Fibroblast of lung (primary cell): ENCODE results near the gene PXDN. TPM values are rescaled to one million over a fixed set of nuclear protein-coding genes. Genes with fewer than 3 reads are reported as not detected.
"Not testable (repeated sequence)": the region's sequence is repeated elsewhere in the genome, so short reads cannot be mapped to it uniquely, and the experiment has no call there.

Experiments
- DNase-seq, 2 donors: peaks; one replicate each; pipeline versions ENCODE4 v3.0.0 to v3.0.0-alpha.2; 2010; ENCODE audit warnings: low read depth in 2 of 2
- H2AFZ ChIP-seq: 2 replicates; pipeline ENCODE4 v1.5.1; 2012; ENCODE audit warnings: low read length, control low read depth, inconsistent platforms
- H3K27ac ChIP-seq: 2 replicates; pipeline ENCODE4 v1.5.1; 2011; ENCODE audit warnings: low read length, control low read depth; ENCODE audit not compliant: insufficient read depth
- H3K27me3 ChIP-seq: 2 replicates; pipeline ENCODE4 v1.5.1; 2011; ENCODE audit warnings: mild to moderate bottlenecking, low read length; ENCODE audit not compliant: control insufficient read depth, insufficient read depth
- H3K36me3 ChIP-seq: 2 replicates; pipeline ENCODE4 v1.5.1; 2011; ENCODE audit warnings: low read length; ENCODE audit not compliant: control insufficient read depth, insufficient read depth
- H3K4me1 ChIP-seq: 2 replicates; pipeline ENCODE4 v1.5.1; 2011; ENCODE audit warnings: low read length; ENCODE audit not compliant: control insufficient read depth, insufficient read depth; ENCODE audit errors: extremely low read depth
- H3K4me2 ChIP-seq: 2 replicates; pipeline ENCODE4 v1.5.1; 2011; ENCODE audit warnings: low read length, control low read depth; ENCODE audit not compliant: insufficient read depth; ENCODE audit errors: extremely low read depth
- H3K4me3 ChIP-seq, 4 experiments: fragments of 200-600 bp in 1 of 4; sonication (generic) in 1 of 4; replicated peaks in 1 of 4; 2 replicates each; pipeline ENCODE4 v1.5.1; 2011 to 2016; ENCODE audit warnings: low read length in 4 of 4, low read depth in 3 of 4, mild to moderate bottlenecking in 3 of 4, control low read depth in 2 of 4, inconsistent platforms in 1 of 4, mixed read lengths in 1 of 4; ENCODE audit not compliant: insufficient read depth in 1 of 4; ENCODE audit errors: control extremely low read depth in 1 of 4
- H3K79me2 ChIP-seq: 2 replicates; pipeline ENCODE4 v1.5.1; 2012; ENCODE audit warnings: mild to moderate bottlenecking, low read length, inconsistent platforms; ENCODE audit not compliant: control insufficient read depth, insufficient read depth
- H3K9ac ChIP-seq: 2 replicates; pipeline ENCODE4 v1.5.1; 2011; ENCODE audit warnings: mild to moderate bottlenecking, low read length, control low read depth; ENCODE audit not compliant: insufficient read depth
- H3K9me3 ChIP-seq: 2 replicates; pipeline ENCODE4 v1.5.1; 2012; ENCODE audit warnings: low read depth, low read length; ENCODE audit not compliant: control insufficient read depth, insufficient read depth
- H4K20me1 ChIP-seq: 2 replicates; pipeline ENCODE4 v1.5.1; 2011; ENCODE audit warnings: low read length; ENCODE audit not compliant: control insufficient read depth, insufficient read depth; ENCODE audit errors: extremely low read depth
- CTCF ChIP-seq, 2 donors: IDR thresholded peaks in 1 of 2; conservative IDR thresholded peaks in 1 of 2; 1 replicate in 1 of 2; 2 replicates in 1 of 2; pipeline ENCODE4 v1.5.1; 2011 to 2012; ENCODE audit warnings: low read length in 2 of 2, control low read depth in 1 of 2, inconsistent platforms in 1 of 2, low read depth in 1 of 2, mild to moderate bottlenecking in 1 of 2
- EZH2 ChIP-seq: IDR thresholded peaks from 2 replicates; pipeline ENCODE4 v1.5.1; 2012; ENCODE audit warnings: low read length, control low read depth, mild to moderate bottlenecking; ENCODE audit errors: missing control alignments
- polyA plus RNA-seq, 2 donors: library from polyadenylated mRNA; depleted of rRNA in 1 of 2; stranded (reverse) in 1 of 2; unstranded in 1 of 2; fragments of >200 nt; gene quantifications; 2 replicates each; pipeline ENCODE4 v1.2.1, GENCODE V29; 2011 to 2012; ENCODE audit warnings: missing spikeins in 1 of 2
- total RNA-seq: library from RNA; depleted of rRNA; stranded (reverse); fragments of >200 nt; gene quantifications from 2 replicates; pipeline ENCODE4 v1.2.1, GENCODE V29; 2014

Gene PXDN
- total and polyA plus RNA-seq, 2 donors (not counting 1 experiment from before 2014, with no cell fraction given), result 153 to 298 TPM

- H4K20me1 ChIP-seq, result peaks cover 1% of the 10 kb centered on the region
- no peak overlapping the region for H3K4me2 ChIP-seq
These were observed 8.3 kb downstream of the PXDN start for GRCh38 chr2:1736045-1736444.

GRCh38 chr2:1733298-1733697, 11.0 kb downstream of the PXDN start:
- not testable (repeated sequence) for H3K9me3 ChIP-seq, H3K9ac ChIP-seq, H3K4me3 ChIP-seq, H3K36me3 ChIP-seq, H4K20me1 ChIP-seq, H2AFZ ChIP-seq, H3K27me3 ChIP-seq, DNase-seq, H3K4me2 ChIP-seq
- peaks cover 48% of the 10 kb centered on the region for H3K4me1 ChIP-seq
- peak overlapping the region; percentile 95 for H3K27ac ChIP-seq
- peaks cover 65% of the 10 kb centered on the region for H3K79me2 ChIP-seq

More at GRCh38 chr2:1736045-1736444, 8.3 kb downstream of the PXDN start:
- peak in 1 of 2 donors; percentile 84 for DNase-seq
- Histone ChIP-seq H3K27me3 (no peaks in the 10 kb centered on the region), H3K4me3 (no peak overlapping the region), H3K79me2 (peaks cover 81% of the 10 kb centered on the region), H3K36me3 (peaks cover 2% of the 10 kb centered on the region), H3K27ac (peak overlapping the region; percentile 79), H3K9me3 (no peaks in the 10 kb centered on the region), H2AFZ (no peak overlapping the region), H3K9ac (no peak overlapping the region), H3K4me1 (peaks cover 41% of the 10 kb centered on the region)
- TF ChIP-seq CTCF (conservative IDR thresholded peaks at IDR 0.05 in 1 of 2, IDR thresholded peaks at IDR 0.05 in 1 of 2; ENCODE audit: low read depth in 1 of 2, low read length in 2 of 2) (no peak), EZH2 (no peak)

- Histone ChIP-seq H3K27me3 (no peaks in the 10 kb centered on the region), H3K9me3 (no peaks in the 10 kb centered on the region), H3K79me2 (peaks cover 69% of the 10 kb centered on the region), H3K27ac (peak overlapping the region; percentile 95), H3K36me3 (no peaks in the 10 kb centered on the region), H3K4me3 (peak overlapping the region in 1 of 4 experiments; percentile 20), H3K4me1 (peaks cover 46% of the 10 kb centered on the region), H3K4me2 (peak overlapping the region; percentile 95), H2AFZ (no peak overlapping the region), H3K9ac (peak overlapping the region; percentile 61), H4K20me1 (peaks cover 1% of the 10 kb centered on the region)
- peak in 1 of 2 donors; percentile 95 for DNase-seq
- TF ChIP-seq EZH2 (no peak), CTCF (conservative IDR thresholded peaks at IDR 0.05 in 1 of 2, IDR thresholded peaks at IDR 0.05 in 1 of 2; ENCODE audit: low read depth in 1 of 2, low read length in 2 of 2) (no peak)
These were observed 12.1 kb downstream of the PXDN start for GRCh38 chr2:1731963-1732768.
